H1 (cell line): Measurements from ENCODE around the gene ADAMTS6. TPM values are rescaled to one million over a fixed set of nuclear protein-coding genes. Genes with fewer than 3 reads are reported as not detected.

Source experiments
- CTCF ChIA-PET: fragments of 300-600 bp; sonication (Branson Sonifier 250); formaldehyde crosslinking; loops from one replicate; lab custom pipeline; 2021; ENCODE audit not compliant: partially characterized antibody; lab: Charles Lee
- POLR2A ChIA-PET: fragments of 300-600 bp; sonication (Branson Sonifier 250); formaldehyde crosslinking; loops from one replicate; lab custom pipeline; 2021; ENCODE audit warnings: inconsistent platforms; ENCODE audit not compliant: partially characterized antibody; lab: Charles Lee
- DNase-seq, 2 experiments: peaks; one replicate each; pipeline versions ENCODE4 v3.0.0 to v3.0.0-alpha.2; 2010 to 2022; ENCODE audit warnings: low spot score in 2 of 2, low read depth in 1 of 2, mixed read lengths in 1 of 2
- FAIRE-seq: peaks from 2 replicates; lab custom pipeline; 2011; peaks lifted over from hg19 to GRCh38; lab: Jason Lieb, UNC
- H2AFZ ChIP-seq: 2 replicates; pipeline ENCODE4 v1.8.1; 2012; ENCODE audit warnings: low read length, inconsistent platforms
- H2AK5ac ChIP-seq: 2 replicates; pipeline ENCODE4 v1.6.1; 2013; ENCODE audit warnings: low read depth, low read length
- H2BK120ac ChIP-seq: replicated peaks from 2 replicates; pipeline ENCODE3; 2013; ENCODE audit warnings: low read depth, low read length, inconsistent platforms
- H2BK12ac ChIP-seq: 2 replicates; pipeline ENCODE4 v1.6.1; 2013; ENCODE audit warnings: low read depth, low read length
- H2BK15ac ChIP-seq: 2 replicates; pipeline ENCODE4 v1.6.1; 2013; ENCODE audit warnings: low read length
- H2BK20ac ChIP-seq: 2 replicates; pipeline ENCODE4 v1.6.1; 2013; ENCODE audit warnings: low read length
- H2BK5ac ChIP-seq: 2 replicates; pipeline ENCODE4 v1.6.1; 2013; ENCODE audit warnings: low read depth, low read length
- H3K14ac ChIP-seq: 2 replicates; pipeline ENCODE4 v1.6.1; 2013; ENCODE audit warnings: inconsistent platforms; ENCODE audit not compliant: insufficient read length
- H3K18ac ChIP-seq: 2 replicates; pipeline ENCODE4 v1.6.1; 2013; ENCODE audit warnings: low read length; ENCODE audit errors: extremely low read depth
- H3K23ac ChIP-seq: 2 replicates; pipeline ENCODE4 v1.6.1; 2013; ENCODE audit warnings: inconsistent platforms; ENCODE audit not compliant: insufficient read length
- H3K23me2 ChIP-seq: 2 replicates; pipeline ENCODE4 v1.6.1; 2013; ENCODE audit warnings: low read depth, low read length
- H3K27ac ChIP-seq: 2 replicates; pipeline ENCODE4 v1.6.1; 2011; ENCODE audit warnings: low read depth, low read length, inconsistent platforms
- H3K27me3 ChIP-seq, 4 experiments: replicated peaks in 1 of 4; 1 replicate in 1 of 4; 2 replicates in 3 of 4; pipeline versions ENCODE4 v1.6.1 to v1.8.1; 2011 to 2013; ENCODE audit warnings: low read length in 3 of 4, mild to moderate bottlenecking in 3 of 4, inconsistent platforms in 2 of 4, mixed read lengths in 2 of 4, moderate library complexity in 1 of 4; ENCODE audit not compliant: control insufficient read depth in 3 of 4, insufficient read depth in 3 of 4; ENCODE audit errors: extremely low read depth in 1 of 4
- H3K36me3 ChIP-seq, 4 experiments: 2 replicates each; pipeline versions ENCODE4 v1.6.1 to v1.8.1; 2011 to 2013; ENCODE audit warnings: mild to moderate bottlenecking in 4 of 4, low read length in 3 of 4, moderate library complexity in 2 of 4, control low read depth in 1 of 4, inconsistent platforms in 1 of 4; ENCODE audit not compliant: insufficient read depth in 4 of 4, control insufficient read depth in 2 of 4
- H3K4ac ChIP-seq: replicated peaks from 2 replicates; pipeline ENCODE3; 2013; ENCODE audit warnings: low read length, low read depth, mixed read lengths, inconsistent platforms; ENCODE audit not compliant: insufficient read length
- H3K4me1 ChIP-seq, 4 experiments: replicated peaks in 1 of 4; 1 replicate in 1 of 4; 2 replicates in 3 of 4; pipeline versions ENCODE4 v1.6.1 to v1.8.1; 2011 to 2013; ENCODE audit warnings: low read length in 3 of 4, inconsistent platforms in 2 of 4, mixed read lengths in 1 of 4; ENCODE audit not compliant: insufficient read depth in 4 of 4, control insufficient read depth in 3 of 4
- H3K4me2 ChIP-seq, 2 experiments: 2 replicates each; pipeline versions ENCODE4 v1.6.1 to v1.8.1; 2011 to 2013; ENCODE audit warnings: low read depth in 2 of 2, low read length in 2 of 2, control low read depth in 1 of 2, inconsistent platforms in 1 of 2, mild to moderate bottlenecking in 1 of 2; ENCODE audit not compliant: insufficient read depth in 1 of 2
- H3K4me3 ChIP-seq, 4 experiments: fragments of 200-600, 300-600 bp in 1 of 4; sonication (generic), shearing (Covaris generic), sonication (Bioruptor Twin) in 1 of 4; 2 replicates each; pipeline versions ENCODE4 v1.5.1 to v1.8.1; 2011 to 2016; ENCODE audit warnings: low read length in 4 of 4, low read depth in 3 of 4, control low read depth in 2 of 4, inconsistent platforms in 2 of 4, mild to moderate bottlenecking in 2 of 4, mixed read lengths in 1 of 4, moderate library complexity in 1 of 4; ENCODE audit not compliant: insufficient read depth in 2 of 4; ENCODE audit errors: extremely low read depth in 1 of 4
- H3K56ac ChIP-seq: replicated peaks from 2 replicates; pipeline ENCODE3; 2013; ENCODE audit warnings: low read depth, mild to moderate bottlenecking, mixed read lengths, low read length, inconsistent platforms; ENCODE audit not compliant: insufficient read length
- H3K79me1 ChIP-seq: 2 replicates; pipeline ENCODE4 v1.6.1; 2013; ENCODE audit warnings: low read depth, low read length, control low read depth
- H3K79me2 ChIP-seq, 2 experiments: 2 replicates each; pipeline versions ENCODE4 v1.6.1 to v1.8.1; 2012 to 2013; ENCODE audit warnings: low read length in 2 of 2, mild to moderate bottlenecking in 2 of 2, inconsistent platforms in 1 of 2; ENCODE audit not compliant: insufficient read depth in 2 of 2, control insufficient read depth in 1 of 2
- H3K9ac ChIP-seq, 4 experiments: replicated peaks in 1 of 4; 1 replicate in 1 of 4; 2 replicates in 3 of 4; pipeline versions ENCODE4 v1.6.1 to v1.8.1; 2011 to 2013; ENCODE audit warnings: low read depth in 3 of 4, low read length in 3 of 4, control low read depth in 2 of 4, mild to moderate bottlenecking in 2 of 4, moderate library complexity in 2 of 4, inconsistent platforms in 1 of 4; ENCODE audit errors: extremely low read depth in 1 of 4
- H3K9me3 ChIP-seq, 2 experiments: 2 replicates each; pipeline versions ENCODE4 v1.6.1 to v1.8.1; 2012 to 2013; ENCODE audit warnings: mild to moderate bottlenecking in 2 of 2, moderate library complexity in 2 of 2, control low read depth in 1 of 2, inconsistent platforms in 1 of 2, low read depth in 1 of 2, low read length in 1 of 2, mixed read lengths in 1 of 2; ENCODE audit not compliant: insufficient read depth in 2 of 2
- H4K20me1 ChIP-seq, 2 experiments: replicated peaks in 1 of 2; 2 replicates each; pipeline versions ENCODE3 to v1.8.1; 2011 to 2013; ENCODE audit warnings: inconsistent platforms in 2 of 2, low read length in 2 of 2, mild to moderate bottlenecking in 1 of 2; ENCODE audit not compliant: insufficient read depth in 2 of 2, control insufficient read depth in 1 of 2
- H4K5ac ChIP-seq: 2 replicates; pipeline ENCODE4 v1.6.1; 2013; ENCODE audit warnings: low read length, low read depth, mixed read lengths, inconsistent platforms; ENCODE audit not compliant: insufficient read length
- H4K8ac ChIP-seq: 2 replicates; pipeline ENCODE4 v1.8.0; 2013; ENCODE audit warnings: mild to moderate bottlenecking, moderate library complexity, low read length, inconsistent platforms; ENCODE audit not compliant: insufficient read depth; ENCODE audit errors: extremely low read depth
- H4K91ac ChIP-seq: replicated peaks from 2 replicates; pipeline ENCODE3; 2013; ENCODE audit warnings: low read length, mixed read lengths, inconsistent platforms; ENCODE audit not compliant: insufficient read length
- CEBPB ChIP-seq: IDR thresholded peaks from 2 replicates; pipeline ENCODE4 v1.6.1; 2012; ENCODE audit warnings: low read depth, low read length
- EP300 ChIP-seq, 2 experiments: IDR thresholded peaks; 1 replicate in 1 of 2; 2 replicates in 1 of 2; pipeline ENCODE4 v1.6.1; 2011 to 2012; ENCODE audit warnings: low read depth in 2 of 2, low read length in 2 of 2, mild to moderate bottlenecking in 2 of 2, borderline replicate concordance in 1 of 2, inconsistent platforms in 1 of 2, moderate library complexity in 1 of 2
- JUN ChIP-seq: IDR thresholded peaks from 2 replicates; pipeline ENCODE4 v1.6.1; 2011; ENCODE audit warnings: low read depth, mild to moderate bottlenecking, improper control_type of control experiment, low read length
- PHF8 ChIP-seq: fragments of 200-600 bp; sonication (generic); conservative IDR thresholded peaks from 2 replicates; pipeline ENCODE4 v1.7.1; 2012; ENCODE audit warnings: low read depth, mild to moderate bottlenecking, inconsistent platforms, low read length, moderate library complexity
- RFX5 ChIP-seq: IDR thresholded peaks from 2 replicates; pipeline ENCODE4 v1.6.1; 2011; ENCODE audit warnings: low read depth, low read length, improper control_type of control experiment, borderline replicate concordance
- RNF2 ChIP-seq: fragments of 200-900, 300-1000 bp; sonication (generic); IDR thresholded peaks from 2 replicates; pipeline ENCODE4 v1.7.1; 2016; ENCODE audit warnings: borderline replicate concordance, low read depth, mild to moderate bottlenecking, antibody characterized with exemption, low read length; ENCODE audit not compliant: poor library complexity, severe bottlenecking; ENCODE audit errors: missing control alignments
- SUZ12 ChIP-seq: fragments of 200-600 bp; sonication (generic); IDR thresholded peaks from 2 replicates; pipeline ENCODE4 v1.6.1; 2012; ENCODE audit warnings: mild to moderate bottlenecking, inconsistent platforms, low read length, moderate library complexity, mixed read lengths
- WGBS, 2 experiments: shearing (Covaris generic) in 1 of 2; methylation state at CpG; one replicate each; pipeline versions ENCODE4 v1.1.6 to v1.1.7; 2013 to 2015; ENCODE audit warnings: low lambda C conversion rate in 2 of 2, mixed read lengths in 2 of 2, inconsistent platforms in 1 of 2, low coverage in 1 of 2, missing lambda C conversion rate in 1 of 2; ENCODE audit not compliant: insufficient replicate concordance in 2 of 2, insufficient coverage in 1 of 2, insufficient read length in 1 of 2; ENCODE audit errors: extremely low coverage in 1 of 2, missing lambda C conversion rate in 1 of 2; 5-methylcytosine and 5-hydroxymethylcytosine counted together
- polyA plus RNA-seq, 7 experiments: library from polyadenylated mRNA; depleted of rRNA in 3 of 7; stranded (reverse) in 5 of 7; unstranded in 2 of 7; fragments of >200 nt in 5 of 7; fragments of 200-250 nt in 2 of 7; gene quantifications; 1 replicate in 5 of 7; 2 replicates in 1 of 7; 4 replicates in 1 of 7; pipeline versions ENCODE4 v1.2.1 to v1.2.3, GENCODE V29; 2011 to 2013; ENCODE audit warnings: missing spikeins in 2 of 7, mixed read lengths in 2 of 7
- total RNA-seq: library from RNA; stranded (reverse); fragmentation: NEBNext Ultra II Directional; extraction: Animal tissue kit (Norgen Biotek cat#: 25700); gene quantifications from 2 replicates; pipeline ENCODE4 v1.2.1, GENCODE V29; 2021

The ADAMTS6 gene
- total and polyA plus RNA-seq, 2 of the 8 experiments (the other 6 are each of a cell fraction or from before 2014, with no cell fraction given) = 0.74 to 2.4 TPM

GRCh38 chr5:65186646-65187227, 295.0 kb downstream of the ADAMTS6 start:
- H3K9me3 ChIP-seq = no peaks in the 10 kb centered on the region
- no peak overlapping the region for H2AFZ ChIP-seq
- no peak overlapping the region for H2BK12ac ChIP-seq
- no peak overlapping the region for H3K56ac ChIP-seq
- H3K27ac ChIP-seq = no peak overlapping the region
- no peak overlapping the region for H3K18ac ChIP-seq
- POLR2A ChIA-PET = no interaction called here
- H3K9ac ChIP-seq = no peak overlapping the region
- no peaks in the 10 kb centered on the region for H4K20me1 ChIP-seq
- TF ChIP-seq SUZ12 (no peak), CEBPB (no peak), EP300 (IDR thresholded peaks at IDR 0.05; ENCODE audit: borderline replicate concordance in 1 of 2, low read depth in 2 of 2, low read length in 2 of 2) (no peak), RFX5 (no peak), RNF2 (no peak), PHF8 (no peak), JUN (no peak)
- TF ChIP-seq, all 59 proteins: peak for 0
- no peaks in the 10 kb centered on the region for H3K79me2 ChIP-seq
- no peak overlapping the region for H2BK15ac ChIP-seq
- no peaks in the 10 kb centered on the region; the same call in 1 of the 2 replicates for H3K23me2 ChIP-seq
- no peak overlapping the region for H2BK120ac ChIP-seq
- H3K4me1 ChIP-seq = peaks cover 0 to 6% (median 0%) of the 10 kb centered on the region in 4 experiments; a peak in 2 of 7 replicates
- H3K79me1 ChIP-seq = no peaks in the 10 kb centered on the region
- H3K4ac ChIP-seq = no peak overlapping the region
- CTCF ChIA-PET = no interaction called here
- no peak overlapping the region for H2BK20ac ChIP-seq
- no peaks in the 10 kb centered on the region for H3K27me3 ChIP-seq
- H3K23ac ChIP-seq = no peak overlapping the region
- H3K36me3 ChIP-seq = no peaks in the 10 kb centered on the region
- no peak for DNase-seq
- no peak overlapping the region for H4K91ac ChIP-seq
- no peak overlapping the region for H4K5ac ChIP-seq
- no peak overlapping the region for H3K14ac ChIP-seq
- H3K4me3 ChIP-seq = no peak overlapping the region
- no peak overlapping the region for H3K4me2 ChIP-seq
- H2BK5ac ChIP-seq = no peak overlapping the region
- FAIRE-seq = no peak
- no peak overlapping the region for H2AK5ac ChIP-seq
- no peak overlapping the region for H4K8ac ChIP-seq
- WGBS, 2 experiments = 78% methylated on average over 2 of the region's 2 CpGs; no CpG with 5 or more reads in 1 of the 2 experiments
